Inflammatory macrophage treated with lipopolysaccharide for 4 hours (primary cell): ENCODE data around the gene KRTAP5-2.
"Not testable (repeated sequence)": the region's sequence is repeated elsewhere in the genome, so short reads cannot be mapped to it uniquely, and the experiment has no call there.

ENCODE experiments used
- DNase-seq: peaks from one replicate; pipeline ENCODE4 v3.0.0-alpha.2; 2020

The KRTAP5-2 gene

GRCh38 chr11:1597994-1598380 is at the start of gene KRTAP5-2:
KRTAP5-2 (minus strand) TSS chr11:1598294; CDS start chr11:1598250, 44 bp downstream.
- DNase-seq: no peak

DNA sequence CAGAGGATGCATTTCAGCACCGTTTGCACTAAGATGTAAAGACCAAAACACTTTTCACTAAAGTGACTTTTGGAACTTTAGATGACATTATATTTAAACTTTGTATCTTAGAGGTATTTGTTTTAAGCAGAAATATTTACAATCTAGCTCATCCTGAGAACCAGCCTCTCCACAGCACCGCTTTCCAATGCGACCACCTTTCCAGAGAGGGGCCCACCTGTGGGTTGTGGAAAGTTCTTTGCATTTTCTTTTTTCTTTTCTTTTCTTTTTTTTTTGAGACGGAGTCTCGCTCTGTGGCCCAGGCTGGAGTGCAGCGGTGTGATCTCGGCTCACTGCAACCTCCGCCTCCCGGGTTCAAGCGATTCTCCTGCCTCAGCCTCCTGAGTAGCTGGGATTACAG is 48.4 kb upstream of the KRTAP5-2 start:
- DNase-seq: not testable (repeated sequence)

- no peak for DNase-seq
Observed at GRCh38 chr11:1645357-1645821, 47.3 kb upstream of the KRTAP5-2 start.

- no peak for DNase-seq
Observed at GRCh38 chr11:1644601-1645356, 46.7 kb upstream of the KRTAP5-2 start.

DNA sequence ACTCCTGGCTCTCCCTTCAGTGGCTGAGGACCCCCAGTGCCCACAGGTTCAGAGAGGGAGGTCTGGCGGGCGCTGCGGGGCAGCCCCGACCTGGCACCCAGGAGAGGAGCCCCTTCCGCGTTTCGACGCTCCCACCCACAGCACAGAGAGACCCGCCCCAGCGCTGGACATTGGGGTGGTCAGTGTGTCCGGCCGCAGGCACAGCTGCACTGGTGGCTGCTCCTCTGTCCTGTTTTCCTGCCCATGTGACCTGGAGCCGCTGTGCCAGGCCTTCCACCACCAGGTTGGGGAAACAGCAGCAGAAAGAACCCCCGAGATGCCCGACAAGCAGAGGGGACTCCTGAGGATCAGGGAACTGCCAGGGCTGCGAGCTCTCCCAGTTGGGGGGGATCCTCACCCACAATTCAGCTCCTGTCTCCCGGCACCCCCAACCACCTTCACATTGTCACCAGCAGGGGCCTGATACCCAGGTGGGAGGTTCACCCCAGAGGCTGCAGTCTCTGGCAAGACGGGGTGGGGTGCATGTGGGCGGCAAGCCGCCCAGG is 45.1 kb upstream of the KRTAP5-2 start:
- DNase-seq: no peak

GRCh38 chr11:1642288-1643145 is 44.4 kb upstream of the KRTAP5-2 start:
- DNase-seq: no peak

DNA sequence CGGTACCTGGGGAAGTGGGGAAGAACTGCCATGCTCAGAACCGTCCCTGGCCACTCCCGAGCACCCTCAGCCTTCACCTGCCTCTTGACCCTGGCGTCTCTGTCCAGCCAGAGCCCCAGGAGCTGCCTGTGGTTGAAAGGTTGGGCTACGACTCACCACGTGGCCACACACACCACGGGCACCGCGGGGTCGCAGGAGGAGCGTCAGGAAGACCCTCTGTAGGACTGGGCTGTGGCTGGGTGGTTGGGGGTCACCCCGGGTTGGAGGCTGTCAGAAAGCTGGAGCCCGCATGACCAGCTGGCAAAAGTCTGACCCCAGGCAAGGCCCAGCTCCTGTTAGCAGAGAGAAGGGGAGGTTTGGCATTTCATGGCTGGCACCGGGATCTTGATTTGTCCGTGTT is 43.0 kb upstream of the KRTAP5-2 start:
- DNase-seq: no peak

DNA sequence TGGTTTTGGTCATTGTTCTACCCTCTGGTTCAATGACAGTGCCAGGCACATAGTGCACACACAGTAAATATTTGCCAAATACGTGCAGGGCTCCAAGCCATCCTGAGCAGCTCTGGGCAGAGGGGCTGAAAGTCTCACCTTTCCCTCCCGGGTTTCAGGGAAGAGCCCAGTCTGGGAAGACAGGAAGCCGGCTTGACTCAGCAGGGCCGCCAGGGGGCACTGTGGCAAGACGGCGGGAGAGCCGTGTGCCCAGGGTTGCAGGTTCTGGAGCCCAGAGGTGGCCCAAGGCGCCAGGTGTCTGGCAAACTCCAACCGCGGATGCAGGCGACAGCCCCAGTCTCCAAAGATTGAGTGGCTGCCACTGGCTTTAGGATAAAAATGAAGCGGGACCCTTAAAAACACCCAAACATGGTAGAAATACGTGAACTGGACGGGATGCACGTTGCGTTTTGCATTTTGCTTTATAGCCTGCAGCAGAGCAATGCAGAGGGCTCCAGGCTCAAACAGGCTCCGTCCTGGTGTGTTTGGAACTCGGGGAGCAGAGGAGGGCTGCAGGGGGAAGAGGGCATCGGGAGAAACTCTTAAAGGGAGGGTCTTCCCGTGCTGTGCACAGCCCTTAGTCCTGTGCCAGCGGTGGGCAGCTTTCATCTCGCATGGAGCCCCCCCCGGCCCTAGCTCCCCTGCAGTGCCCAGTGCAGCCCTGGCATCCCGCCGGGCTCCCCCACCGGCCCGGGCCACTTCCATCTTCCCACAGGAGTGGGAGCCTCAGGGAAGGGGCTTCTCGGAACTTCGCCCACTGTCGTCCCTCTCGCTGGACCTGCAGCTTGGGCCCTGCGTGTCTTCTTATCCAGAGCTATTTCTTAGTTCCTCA is 42.2 kb upstream of the KRTAP5-2 start:
- DNase-seq: peak; percentile 17

DNA sequence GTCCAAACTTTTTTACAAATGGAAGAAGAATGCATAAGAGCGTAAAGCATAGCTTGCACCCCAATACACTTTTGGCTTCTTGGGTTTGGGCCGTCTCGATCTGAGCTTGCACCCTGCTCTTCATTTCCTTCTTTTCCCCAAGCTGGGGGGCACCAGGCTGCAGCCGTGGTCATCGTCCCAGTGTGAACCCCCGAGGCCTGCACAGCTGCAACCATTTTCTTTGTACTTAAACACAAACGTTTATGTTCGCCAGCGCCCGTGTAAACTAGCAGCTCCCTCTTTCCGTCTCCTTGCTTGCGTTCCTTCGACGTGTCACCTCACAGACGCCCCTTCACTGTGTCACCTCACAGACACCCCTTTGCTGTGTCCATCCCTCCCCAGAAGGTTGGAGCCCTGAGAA is 41.6 kb upstream of the KRTAP5-2 start:
- no peak for DNase-seq

- DNase-seq: no peak
Observed at GRCh38 chr11:1639102-1639620, 41.1 kb upstream of the KRTAP5-2 start.

DNA sequence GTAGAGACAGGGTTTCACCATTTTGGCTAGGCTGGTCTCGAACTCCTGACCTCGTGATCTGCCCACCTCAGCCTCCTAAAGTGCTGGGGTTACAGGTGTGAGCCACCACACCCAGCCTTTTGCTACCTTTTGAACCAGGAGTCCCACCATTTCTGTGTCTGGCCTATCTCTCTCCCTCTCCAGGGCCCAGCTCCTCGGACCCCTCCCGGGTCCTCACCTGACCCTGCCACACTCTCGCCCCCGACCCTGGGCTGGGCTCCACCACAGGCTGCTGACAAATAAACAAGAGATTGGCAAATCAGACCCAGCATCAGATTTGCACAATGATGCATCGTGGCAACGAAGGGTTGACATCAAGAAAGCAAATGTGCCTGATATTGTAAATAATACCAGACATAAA is 40.2 kb upstream of the KRTAP5-2 start:
- DNase-seq: no peak

DNA sequence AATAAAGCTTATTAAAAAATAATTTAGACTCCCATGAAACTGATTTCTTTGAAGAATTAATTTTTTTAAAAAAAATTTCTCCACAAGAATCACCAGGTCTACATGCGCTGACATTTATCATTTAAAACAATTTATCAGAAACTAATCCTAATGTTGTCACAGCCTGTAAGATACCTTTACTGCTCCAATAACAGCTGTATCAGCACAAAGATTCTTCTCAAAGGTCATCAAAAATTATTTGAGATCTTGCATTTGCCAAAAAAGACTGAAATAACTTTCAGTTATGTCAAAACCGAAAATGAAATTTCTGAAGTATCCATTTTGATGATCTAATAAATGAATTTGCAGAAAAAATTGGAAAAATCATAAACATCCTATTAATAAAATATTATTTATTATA is 39.5 kb upstream of the KRTAP5-2 start:
- no peak for DNase-seq

GRCh38 chr11:1636291-1636950 is 38.3 kb upstream of the KRTAP5-2 start:
- DNase-seq: no peak

DNA sequence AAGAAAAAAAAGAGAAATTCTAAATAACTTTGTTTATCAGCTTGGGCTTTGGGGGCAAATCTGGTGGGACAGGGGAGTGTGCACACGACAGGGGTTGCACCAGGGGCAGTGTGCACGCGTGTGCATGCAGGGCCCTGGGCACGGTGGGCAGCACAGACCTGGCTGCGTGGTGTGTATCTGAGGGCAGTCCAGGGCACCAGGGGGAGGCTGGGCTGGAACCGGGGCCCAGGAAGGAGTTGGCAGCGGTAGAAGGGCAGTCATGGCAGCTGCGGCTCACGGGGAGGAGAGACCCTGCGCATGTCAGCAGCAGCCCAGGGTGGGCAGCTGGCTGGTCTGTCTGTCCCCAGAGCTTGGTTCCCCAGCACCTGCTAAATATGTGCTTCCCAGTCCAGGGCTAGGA is 35.8 kb upstream of the KRTAP5-2 start:
- no peak for DNase-seq

DNA sequence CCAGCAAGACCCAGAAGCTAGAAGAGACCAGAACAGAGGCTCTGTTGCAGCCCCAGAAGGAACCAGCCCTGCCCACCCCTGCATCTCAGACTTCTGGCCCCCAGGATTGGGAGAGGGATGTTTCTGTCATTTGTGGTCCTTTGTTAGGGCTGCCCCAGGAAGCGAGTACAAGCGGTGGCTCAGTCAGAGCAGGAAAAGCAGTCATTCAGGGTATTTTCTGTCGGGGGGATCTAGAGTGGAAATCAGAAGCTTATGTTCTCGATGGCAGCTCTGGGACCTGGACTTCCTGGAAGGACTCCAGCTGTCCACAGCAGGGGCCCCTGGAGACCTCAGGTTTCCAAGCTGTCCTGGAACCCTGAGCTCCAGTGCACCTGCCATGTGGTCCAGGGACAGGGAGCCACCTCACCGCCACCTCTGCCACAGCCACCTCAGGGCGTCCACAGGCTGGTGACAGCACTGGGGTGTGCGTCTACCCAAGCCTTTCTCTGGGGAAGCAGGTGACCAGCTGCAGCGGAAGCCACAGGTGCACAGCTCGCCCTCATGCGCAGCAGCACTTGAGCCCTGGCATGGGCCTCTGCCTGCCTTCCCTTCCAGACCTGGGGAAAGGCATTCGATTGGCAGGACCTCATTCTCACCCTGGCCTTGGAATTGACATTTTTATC is 34.1 kb upstream of the KRTAP5-2 start:
- DNase-seq: no peak

DNA sequence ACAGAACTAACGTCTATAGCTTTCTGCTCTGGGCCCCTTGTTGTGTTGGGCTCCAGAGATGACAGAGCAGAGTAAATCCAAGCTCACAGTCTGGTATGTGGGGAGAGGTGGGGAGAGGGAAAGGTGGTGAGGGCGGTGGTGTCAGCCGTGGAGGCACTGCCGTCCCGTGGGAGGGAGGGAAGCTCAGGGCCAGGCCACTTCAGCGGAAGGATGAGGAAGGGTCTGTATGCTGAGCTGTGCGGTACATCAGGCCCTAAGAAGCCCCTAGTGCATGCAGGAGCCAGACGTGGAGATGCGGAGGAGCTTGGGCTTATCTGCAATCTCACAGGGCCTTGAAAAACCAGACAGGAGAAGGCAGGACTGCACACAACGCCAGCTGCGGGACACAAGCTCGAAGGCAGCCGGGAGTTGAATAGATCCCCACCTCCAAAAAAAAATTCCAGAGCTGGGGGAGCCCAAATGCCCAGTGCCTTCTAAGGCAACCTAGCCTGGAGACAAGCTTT is 33.0 kb upstream of the KRTAP5-2 start:
- DNase-seq: no peak

DNA sequence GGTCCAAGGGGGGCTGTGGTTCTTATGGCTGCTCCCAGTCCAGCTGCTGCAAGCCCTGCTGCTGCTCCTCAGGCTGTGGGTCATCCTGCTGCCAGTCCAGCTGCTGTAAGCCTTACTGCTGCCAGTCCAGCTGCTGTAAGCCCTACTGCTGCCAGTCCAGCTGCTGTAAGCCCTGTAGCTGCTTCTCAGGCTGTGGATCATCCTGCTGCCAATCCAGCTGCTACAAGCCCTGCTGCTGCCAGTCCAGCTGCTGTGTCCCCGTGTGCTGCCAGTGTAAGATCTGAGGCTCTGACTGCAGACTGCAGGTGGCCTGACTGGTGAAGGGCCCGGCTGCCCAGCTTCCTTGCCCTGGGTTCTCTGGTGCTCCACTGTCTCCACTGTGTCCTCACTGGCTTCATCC is 32.2 kb upstream of the KRTAP5-2 start:
- no peak for DNase-seq

- no peak for DNase-seq
Observed at GRCh38 chr11:1629326-1630185, 31.5 kb upstream of the KRTAP5-2 start, which contains the start of gene KRTAP5-5. KRTAP5-5 (plus strand) TSS chr11:1629775; CDS start chr11:1629841, 66 bp downstream.

DNA sequence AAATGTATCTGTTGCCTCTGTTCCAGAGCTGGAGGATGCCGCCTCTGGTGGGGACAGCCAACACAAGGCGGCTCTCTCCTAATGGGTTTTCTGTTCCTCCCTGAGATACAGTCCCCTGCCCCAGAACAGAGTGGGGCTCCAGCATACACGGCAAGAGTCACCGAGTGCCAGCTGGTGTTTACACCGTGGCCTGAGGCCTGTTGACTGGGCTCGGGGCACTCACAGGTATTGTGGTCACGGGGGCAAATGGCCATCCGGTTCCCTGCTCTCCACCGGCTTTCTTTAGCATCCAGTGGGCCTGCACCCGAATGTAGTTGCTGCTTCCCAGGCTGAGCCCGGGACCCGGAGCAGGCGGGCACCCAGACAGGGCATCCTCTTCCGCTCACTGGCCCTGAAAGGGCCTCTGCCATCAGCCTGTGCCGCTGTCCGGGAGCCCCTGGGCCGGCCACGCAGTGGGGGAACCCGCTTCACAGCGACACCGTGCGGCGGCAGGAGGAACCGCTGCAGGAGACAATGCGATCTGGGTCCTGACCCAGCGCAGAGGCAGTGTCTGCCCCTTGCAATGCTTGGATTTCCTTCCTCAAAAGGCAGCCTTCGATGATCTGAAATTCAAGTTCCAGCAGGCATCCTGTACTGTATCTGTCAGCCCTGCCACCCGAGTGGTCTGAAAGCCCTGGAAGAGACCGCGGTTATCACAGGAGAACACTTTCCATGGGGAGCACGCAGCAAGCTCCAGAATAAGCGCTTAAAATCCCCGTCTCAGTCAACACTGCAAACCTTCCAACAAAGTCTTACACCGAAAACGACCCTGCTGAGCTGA is 30.6 kb upstream of the KRTAP5-2 start:
- peak; percentile 39 for DNase-seq
